Epithelial cell of esophagus (primary cell): ENCODE results near the gene CARMIL1.

Experiments
- DNase-seq: peaks from one replicate; pipeline ENCODE4 v3.0.0; 2010; ENCODE audit warnings: low read depth
- H3K4me3 ChIP-seq: 2 replicates; pipeline ENCODE4 v1.5.1; 2011; ENCODE audit warnings: mild to moderate bottlenecking, low read length, control low read depth
- CTCF ChIP-seq: IDR thresholded peaks from 2 replicates; pipeline ENCODE4 v1.5.1; 2011; ENCODE audit warnings: low read depth, mild to moderate bottlenecking, low read length, control low read depth, inconsistent platforms; ENCODE audit not compliant: insufficient read depth; ENCODE audit errors: missing control alignments

Gene CARMIL1

GRCh38 chr6:25620391-25620790, 341.2 kb downstream of the CARMIL1 start:
- TF ChIP-seq CTCF: no peak
- H3K4me3 ChIP-seq: no peak overlapping the region
- no peak for DNase-seq

- no peak for TF ChIP-seq CTCF
These were observed 343.9 kb downstream of the CARMIL1 start for GRCh38 chr6:25623065-25623464.

GRCh38 chr6:25623879-25624278, 344.7 kb downstream of the CARMIL1 start:
- TF ChIP-seq CTCF: no peak
- no peak overlapping the region for H3K4me3 ChIP-seq
- no peak for DNase-seq

More at GRCh38 chr6:25623065-25623464, 343.9 kb downstream of the CARMIL1 start:
- DNase-seq: no peak
- H3K4me3 ChIP-seq: no peak overlapping the region

GRCh38 chr6:25627001-25627400, 347.8 kb downstream of the CARMIL1 start:
- H3K4me3 ChIP-seq: no peak overlapping the region
- TF ChIP-seq CTCF: no peak
- peak; percentile 48 for DNase-seq

- H3K4me3 ChIP-seq: no peak overlapping the region
- no peak for DNase-seq
- TF ChIP-seq CTCF: no peak
These were observed 349.5 kb downstream of the CARMIL1 start for GRCh38 chr6:25628471-25629197.

- H3K4me3 ChIP-seq: no peak overlapping the region
- no peak for DNase-seq
- no peak for TF ChIP-seq CTCF
These were observed 350.0 kb downstream of the CARMIL1 start for GRCh38 chr6:25629198-25629576.
